ENCODE data around the gene PCNX1. TPM values are rescaled to one million over a fixed set of nuclear protein-coding genes. Genes with fewer than 3 reads are reported as not detected.

Gene PCNX1
- total and polyA plus RNA-seq, 2 of the 4 experiments (the other 2 are of a cell fraction), result 15.0 to 43.7 TPM

- WGBS, 2 experiments (ENCODE audit: extremely low coverage in 2 of 2, insufficient read length in 1 of 2), result 60% methylated on average over 1 of the region's 7 CpGs; no CpG with 5 or more reads in 1 of the 2 experiments
- Histone ChIP-seq H3K4me1 (ENCODE audit: control insufficient read depth, insufficient read depth, low read length) (peaks cover under 1% of the 10 kb centered on the region), H3K18ac (ENCODE audit: low read depth, low read length) (no peak overlapping the region), H3K79me1 (ENCODE audit: low read depth in 1 of 2, low read length in 2 of 2) (no peaks in the 10 kb centered on the region), H4K20me1 (ENCODE audit: insufficient read depth, low read length) (no peaks in the 10 kb centered on the region), H2BK20ac (ENCODE audit: low read depth, low read length) (no peak overlapping the region), H2BK15ac (ENCODE audit: low read depth, low read length) (no peak overlapping the region), H2BK5ac (ENCODE audit: low read depth, low read length, poor library complexity, severe bottlenecking) (no peak overlapping the region), H4K8ac (ENCODE audit: low read depth in 2 of 2, low read length in 2 of 2) (no peak overlapping the region), H3K4ac (ENCODE audit: low read depth, low read length) (no peak overlapping the region), H3K4me3 (ENCODE audit: insufficient read depth, low read depth, low read length) (no peak overlapping the region), H3K36me3 (ENCODE audit: control insufficient read depth, insufficient read depth, low read length) (no peaks in the 10 kb centered on the region), H2AK5ac (ENCODE audit: low read depth, low read length) (no peak overlapping the region), H3K9me1 (ENCODE audit: insufficient read depth, low read length) (no peaks in the 10 kb centered on the region), H3K9me3 (ENCODE audit: control insufficient read depth, insufficient read depth, low read length) (no peaks in the 10 kb centered on the region), H3K9ac (ENCODE audit: low read depth, low read length) (no peak overlapping the region), H3K14ac (replicated peaks; ENCODE audit: low read depth, low read length) (no peak overlapping the region), H3K27me3 (ENCODE audit: control insufficient read depth, insufficient read depth, low read length) (no peaks in the 10 kb centered on the region), H3K4me2 (ENCODE audit: low read depth, low read length) (no peak overlapping the region), H3K27ac (ENCODE audit: insufficient read depth, low read length) (no peak overlapping the region), H4K91ac (ENCODE audit: insufficient read depth, low read depth, low read length) (no peak overlapping the region), H2AK9ac (replicated peaks; ENCODE audit: low read depth, low read length, poor library complexity) (no peak overlapping the region), H3K23ac (ENCODE audit: low read depth, low read length) (no peak overlapping the region), H2BK120ac (ENCODE audit: low read depth, low read length) (no peak overlapping the region), H3K56ac (ENCODE audit: extremely low read depth, insufficient read depth, low read length) (no peak overlapping the region), H4K5ac (ENCODE audit: low read depth, low read length) (no peak overlapping the region), H2AFZ (replicated peaks; ENCODE audit: low read length, poor library complexity) (no peak overlapping the region)
- DNase-seq (no peak), ATAC-seq (ENCODE audit: low read depth) (no peak)
- in situ Hi-C loops (cut with MboI; ENCODE audit: low sequenced_read_pairs) (no loop called here), dilution Hi-C loops (cut with HindIII; ENCODE audit: low sequenced_read_pairs, unreplicated experiment) (no loop called here), intact Hi-C loops (cut with micrococcal nuclease) (no loop called here)
- BruUV-seq (replicated peaks), result no TSS peak
- ChIA-PET CTCF (interaction anchor here (0.7 kb wide), 1 partner anchor 53 kb away, joined by 3 read pairs; no protein-coding TSS in a partner anchor), POLR2A (ENCODE audit: unreplicated experiment) (no interaction called here)
- TF ChIP-seq MXI1 (IDR thresholded peaks at IDR 0.05; ENCODE audit: borderline replicate concordance, low read depth, low read length), result no peak
- TF ChIP-seq ELK1 (IDR thresholded peaks at IDR 0.05; ENCODE audit: borderline replicate concordance, low read depth, low read length), result no peak
- no peak for TF ChIP-seq RFX5 (IDR thresholded peaks at IDR 0.05; ENCODE audit: low read depth, low read length)
- TF ChIP-seq MAZ (IDR thresholded peaks at IDR 0.05; ENCODE audit: borderline replicate concordance, low read depth, low read length), result no peak
- no peak for TF ChIP-seq CTCF (conservative IDR thresholded peaks at IDR 0.05; ENCODE audit: low read depth, low read length)
- TF ChIP-seq MAFK (IDR thresholded peaks at IDR 0.05; ENCODE audit: low read depth, low read length), result no peak
- TF ChIP-seq SMC3 (IDR thresholded peaks at IDR 0.05; ENCODE audit: low read depth, low read length), result no peak
- TF ChIP-seq USF2 (IDR thresholded peaks at IDR 0.05; ENCODE audit: low read depth, low read length), result no peak
- no peak for TF ChIP-seq FOS (IDR thresholded peaks at IDR 0.05; ENCODE audit: low read depth, low read length)
- no peak for TF ChIP-seq CHD1 (IDR thresholded peaks at IDR 0.05; ENCODE audit: low read depth, low read length)
- TF ChIP-seq CEBPB (IDR thresholded peaks at IDR 0.05; ENCODE audit: low read depth, low read length), result no peak
- no peak for TF ChIP-seq RCOR1 (IDR thresholded peaks at IDR 0.05; ENCODE audit: insufficient replicate concordance, low read length)
- no peak for TF ChIP-seq POLR2A (IDR thresholded peaks at IDR 0.05; ENCODE audit: low read depth, low read length)
- TF ChIP-seq RAD21 (IDR thresholded peaks at IDR 0.05; ENCODE audit: low read length), result no peak
- no peak for TF ChIP-seq NFE2L2 (IDR thresholded peaks at IDR 0.05; ENCODE audit: low read depth, low read length)
- TF ChIP-seq BHLHE40 (IDR thresholded peaks at IDR 0.05; ENCODE audit: low read depth, low read length), result no peak
Measured at GRCh38 chr14:70881549-70882177, 25.6 kb upstream of the PCNX1 start.
